ENCODE data around the gene FGFR4. TPM values are rescaled to one million over a fixed set of nuclear protein-coding genes. Genes with fewer than 3 reads are reported as not detected.

Gene FGFR4
- total and polyA plus RNA-seq, 5 donors = 1.5 to 3.7 (median 3.5) TPM

- intact Hi-C loops (cut with DNase I) = no loop called here
- no peak overlapping the region for H3K27ac ChIP-seq (ENCODE audit: low read length)
- ATAC-seq = no peak
These were observed 22.0 kb upstream of the FGFR4 start for GRCh38 chr5:177064500-177065277.

GRCh38 chr5:177065491-177065890 lies 21.2 kb upstream of the FGFR4 start:
- Histone ChIP-seq H3K4me3 (ENCODE audit: low read length) (no peak overlapping the region), H3K27me3 (ENCODE audit: control insufficient read depth, insufficient read depth) (no peaks in the 10 kb centered on the region), H3K27ac (ENCODE audit: low read length) (no peak overlapping the region), H3K4me1 (ENCODE audit: control insufficient read depth, insufficient read depth, low read length) (no peaks in the 10 kb centered on the region), H3K9me3 (ENCODE audit: control insufficient read depth, low read length) (no peaks in the 10 kb centered on the region)
- intact Hi-C loops (cut with DNase I) = no loop called here
- no peak for ATAC-seq
- WGBS = 82% methylated on average over 6 of the region's 6 CpGs
- no peak for DNase-seq

More at GRCh38 chr5:177064500-177065277, 22.0 kb upstream of the FGFR4 start:
- 87% methylated on average over 12 of the region's 12 CpGs for WGBS
- H3K9me3 ChIP-seq (ENCODE audit: control insufficient read depth, low read length) = no peaks in the 10 kb centered on the region
- no peaks in the 10 kb centered on the region for H3K4me1 ChIP-seq (ENCODE audit: control insufficient read depth, insufficient read depth, low read length)
- DNase-seq = no peak
- H3K4me3 ChIP-seq (ENCODE audit: low read length) = no peak overlapping the region
- no peaks in the 10 kb centered on the region for H3K27me3 ChIP-seq (ENCODE audit: control insufficient read depth, insufficient read depth)

- 95% methylated on average over 2 of the region's 2 CpGs for WGBS
- intact Hi-C loops (cut with DNase I) = no loop called here
- no peak for ATAC-seq
These were observed 20.5 kb upstream of the FGFR4 start for GRCh38 chr5:177066224-177066623.

GRCh38 chr5:177067503-177067902 lies 19.2 kb upstream of the FGFR4 start:
- Histone ChIP-seq H3K4me3 (ENCODE audit: low read length) (no peak overlapping the region), H3K27ac (ENCODE audit: low read length) (no peak overlapping the region), H3K9me3 (ENCODE audit: control insufficient read depth, low read length) (no peaks in the 10 kb centered on the region), H3K4me1 (ENCODE audit: control insufficient read depth, insufficient read depth, low read length) (no peaks in the 10 kb centered on the region), H3K27me3 (ENCODE audit: control insufficient read depth, insufficient read depth) (no peaks in the 10 kb centered on the region)
- DNase-seq (no peak), ATAC-seq (no peak)
- 97% methylated on average over 5 of the region's 5 CpGs for WGBS
- intact Hi-C loops (cut with DNase I) = no loop called here

More at GRCh38 chr5:177066224-177066623, 20.5 kb upstream of the FGFR4 start:
- Histone ChIP-seq H3K27ac (ENCODE audit: low read length) (no peak overlapping the region), H3K27me3 (ENCODE audit: control insufficient read depth, insufficient read depth) (no peaks in the 10 kb centered on the region), H3K4me3 (ENCODE audit: low read length) (no peak overlapping the region), H3K4me1 (ENCODE audit: control insufficient read depth, insufficient read depth, low read length) (no peaks in the 10 kb centered on the region), H3K9me3 (ENCODE audit: control insufficient read depth, low read length) (no peaks in the 10 kb centered on the region)
- no peak for DNase-seq

- ATAC-seq = no peak
- no peaks in the 10 kb centered on the region for H3K4me1 ChIP-seq (ENCODE audit: control insufficient read depth, insufficient read depth, low read length)
- no peak overlapping the region for H3K27ac ChIP-seq (ENCODE audit: low read length)
- H3K9me3 ChIP-seq (ENCODE audit: control insufficient read depth, low read length) = no peaks in the 10 kb centered on the region
- DNase-seq = no peak
- WGBS = 93% methylated on average over 6 of the region's 6 CpGs
- intact Hi-C loops (cut with DNase I) = loop anchor here in 3 of 4 donors (5.0 kb wide), 1 partner anchor 42 kb away; no protein-coding TSS in a partner anchor
- no peak overlapping the region for H3K4me3 ChIP-seq (ENCODE audit: low read length)
- no peaks in the 10 kb centered on the region for H3K27me3 ChIP-seq (ENCODE audit: control insufficient read depth, insufficient read depth)
These were observed 16.1 kb upstream of the FGFR4 start for GRCh38 chr5:177070536-177071191.

- Histone ChIP-seq H3K27me3 (ENCODE audit: control insufficient read depth, insufficient read depth) (no peaks in the 10 kb centered on the region), H3K4me3 (ENCODE audit: low read length) (no peak overlapping the region), H3K4me1 (ENCODE audit: control insufficient read depth, insufficient read depth, low read length) (no peaks in the 10 kb centered on the region), H3K9me3 (ENCODE audit: control insufficient read depth, low read length) (no peaks in the 10 kb centered on the region), H3K27ac (ENCODE audit: low read length) (no peak overlapping the region)
- DNase-seq (no peak), ATAC-seq (peak; percentile 66 to 72)
- 21% methylated on average over 5 of the region's 6 CpGs for WGBS
- intact Hi-C loops (cut with DNase I) = loop anchor here in 3 of 4 donors (5.0 kb wide), 1 partner anchor 40 kb away; no protein-coding TSS in a partner anchor
These were observed 14.9 kb upstream of the FGFR4 start for GRCh38 chr5:177071666-177072385.

GRCh38 chr5:177077335-177077734 lies 9.4 kb upstream of the FGFR4 start:
- Histone ChIP-seq H3K4me1 (ENCODE audit: control insufficient read depth, insufficient read depth, low read length) (no peaks in the 10 kb centered on the region), H3K4me3 (ENCODE audit: low read length) (no peak overlapping the region), H3K27ac (ENCODE audit: low read length) (no peak overlapping the region), H3K9me3 (ENCODE audit: control insufficient read depth, low read length) (no peaks in the 10 kb centered on the region), H3K27me3 (ENCODE audit: control insufficient read depth, insufficient read depth) (no peaks in the 10 kb centered on the region)
- ATAC-seq (no peak), DNase-seq (no peak)
- intact Hi-C loops (cut with DNase I) = no loop called here
- 98% methylated on average over 2 of the region's 2 CpGs for WGBS

GRCh38 chr5:177079606-177080005 lies 7.1 kb upstream of the FGFR4 start:
- DNase-seq (no peak), ATAC-seq (no peak)
- Histone ChIP-seq H3K4me3 (ENCODE audit: low read length) (no peak overlapping the region), H3K27ac (ENCODE audit: low read length) (no peak overlapping the region), H3K9me3 (ENCODE audit: control insufficient read depth, low read length) (no peaks in the 10 kb centered on the region), H3K4me1 (ENCODE audit: control insufficient read depth, insufficient read depth, low read length) (no peaks in the 10 kb centered on the region), H3K27me3 (ENCODE audit: control insufficient read depth, insufficient read depth) (no peaks in the 10 kb centered on the region)
- 82% methylated on average over 9 of the region's 9 CpGs for WGBS
- intact Hi-C loops (cut with DNase I) = no loop called here

GRCh38 chr5:177080265-177080664 lies 6.5 kb upstream of the FGFR4 start:
- no peaks in the 10 kb centered on the region for H3K27me3 ChIP-seq (ENCODE audit: control insufficient read depth, insufficient read depth)
- H3K4me1 ChIP-seq (ENCODE audit: control insufficient read depth, insufficient read depth, low read length) = no peaks in the 10 kb centered on the region
- ATAC-seq = no peak
- intact Hi-C loops (cut with DNase I) = no loop called here
- H3K27ac ChIP-seq (ENCODE audit: low read length) = no peak overlapping the region
- no peaks in the 10 kb centered on the region for H3K9me3 ChIP-seq (ENCODE audit: control insufficient read depth, low read length)
- no peak for DNase-seq
- H3K4me3 ChIP-seq (ENCODE audit: low read length) = no peak overlapping the region
- 87% methylated on average over 5 of the region's 5 CpGs for WGBS

- H3K27ac ChIP-seq (ENCODE audit: low read length) = no peak overlapping the region
- 79% methylated on average over 10 of the region's 10 CpGs for WGBS
- peaks cover 1% of the 10 kb centered on the region for H3K4me1 ChIP-seq (ENCODE audit: control insufficient read depth, insufficient read depth, low read length)
- no peak overlapping the region for H3K4me3 ChIP-seq (ENCODE audit: low read length)
- ATAC-seq (no peak), DNase-seq (no peak)
- intact Hi-C loops (cut with DNase I) = no loop called here
- H3K27me3 ChIP-seq (ENCODE audit: control insufficient read depth, insufficient read depth) = no peaks in the 10 kb centered on the region
- no peaks in the 10 kb centered on the region for H3K9me3 ChIP-seq (ENCODE audit: control insufficient read depth, low read length)
These were observed 4.9 kb upstream of the FGFR4 start for GRCh38 chr5:177081859-177082258.

- Histone ChIP-seq H3K27me3 (ENCODE audit: control insufficient read depth, insufficient read depth) (no peaks in the 10 kb centered on the region), H3K4me3 (ENCODE audit: low read length) (no peak overlapping the region), H3K4me1 (ENCODE audit: control insufficient read depth, insufficient read depth, low read length) (peaks cover 3% of the 10 kb centered on the region), H3K9me3 (ENCODE audit: control insufficient read depth, low read length) (no peaks in the 10 kb centered on the region), H3K27ac (ENCODE audit: low read length) (no peak overlapping the region)
- ATAC-seq (no peak), DNase-seq (no peak)
- intact Hi-C loops (cut with DNase I) = no loop called here
- 46% methylated on average over 4 of the region's 4 CpGs for WGBS
These were observed 3.4 kb upstream of the FGFR4 start for GRCh38 chr5:177083357-177083756.
